AG09319 (cell line): ENCODE results near the gene RPL35A.

Source experiments
- DNase-seq: peaks from one replicate; pipeline ENCODE4 v3.0.0-alpha.2; 2010; ENCODE audit warnings: low read depth; ENCODE audit errors: extremely low read depth
- CTCF ChIP-seq: IDR thresholded peaks from 2 replicates; pipeline ENCODE4 v1.5.1; 2011; ENCODE audit warnings: low read depth, mild to moderate bottlenecking, inconsistent platforms, low read length, moderate library complexity

RPL35A gene

GRCh38 chr3:197983076-197983475 lies 33.1 kb downstream of the RPL35A start:
- TF ChIP-seq CTCF: no peak
- DNase-seq: no peak

GRCh38 chr3:197989651-197990050 lies 39.7 kb downstream of the RPL35A start:
- no peak for TF ChIP-seq CTCF
- DNase-seq: no peak

- DNase-seq: no peak
- TF ChIP-seq CTCF: no peak
These were observed 44.7 kb downstream of the RPL35A start for GRCh38 chr3:197994736-197995135.

GRCh38 chr3:197996855-197997254 lies 46.9 kb downstream of the RPL35A start:
- TF ChIP-seq CTCF: no peak
- no peak for DNase-seq

- no peak for DNase-seq
These were observed 47.9 kb downstream of the RPL35A start for GRCh38 chr3:197997936-197998335.

More at GRCh38 chr3:197997936-197998335, 47.9 kb downstream of the RPL35A start:
- TF ChIP-seq CTCF: no peak
